Measurements from ENCODE around the gene RSPH6A. TPM values are rescaled to one million over a fixed set of nuclear protein-coding genes. Genes with fewer than 3 reads are reported as not detected.

Gene RSPH6A
- total RNA-seq, 1 experiment from 2014 or later: 0.22 TPM

DNA sequence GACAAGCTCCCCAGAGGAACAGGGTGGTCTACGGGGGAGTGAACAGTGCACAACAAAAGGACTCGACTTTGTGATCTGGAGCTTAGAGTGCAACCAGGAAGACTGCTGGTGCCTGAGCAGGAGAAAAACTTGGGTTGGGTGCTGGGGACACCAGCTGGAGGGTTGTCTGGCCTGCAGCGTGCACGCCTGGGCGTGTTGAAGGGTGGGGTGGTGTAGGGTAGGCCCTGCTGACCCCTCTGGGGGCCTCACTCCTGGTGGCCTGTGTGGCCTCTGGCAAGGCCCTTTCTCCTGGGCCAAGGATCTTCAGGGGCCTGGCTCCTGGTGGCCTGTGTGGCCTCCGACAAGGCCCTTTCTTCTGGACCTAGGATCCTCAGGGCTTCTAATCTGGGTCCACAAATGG is 4.7 kb upstream of the RSPH6A start:
- Histone ChIP-seq H3K4me1 (peaks cover 11% of the 10 kb centered on the region; the same call in 1 of the 2 replicates), H3K27me3 (no peaks in the 10 kb centered on the region), H3K27ac (no peak overlapping the region), H3K9me3 (replicated peaks) (no peaks in the 10 kb centered on the region), H3K36me3 (peaks cover 19% of the 10 kb centered on the region), H3K4me3 (no peak overlapping the region)
- no peak for DNase-seq

DNA sequence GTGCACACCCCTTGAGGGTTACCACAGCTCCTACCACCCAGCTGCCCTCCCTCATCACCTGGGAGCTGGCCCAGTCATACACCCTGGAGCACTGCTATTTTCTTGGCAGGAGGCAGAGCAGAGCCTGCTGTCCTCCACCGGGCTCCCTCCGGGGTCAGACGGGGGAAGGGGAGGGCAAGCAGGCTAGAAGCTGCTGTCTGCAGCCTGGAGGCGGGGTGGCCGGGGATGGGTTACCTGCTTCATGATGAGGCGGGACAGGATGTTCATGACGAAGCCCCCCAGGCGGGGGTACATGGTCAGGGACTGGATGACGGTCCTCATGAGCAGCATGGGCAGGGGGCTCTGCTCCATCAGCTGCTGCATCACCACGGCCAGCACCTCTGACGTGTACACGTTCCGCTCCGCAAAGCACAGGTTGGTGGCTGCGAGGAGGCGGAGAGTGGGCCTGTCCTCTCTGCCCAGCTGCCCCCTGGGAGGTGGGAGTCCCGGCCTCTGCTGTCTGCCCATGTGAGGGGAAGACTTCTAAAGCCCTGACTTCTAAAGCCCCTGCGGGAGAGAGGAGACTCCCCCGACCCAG is 2.7 kb upstream of the RSPH6A start:
- peak in 1 of 2 experiments; percentile 32 for DNase-seq
- H3K4me1 ChIP-seq: peaks cover 11% of the 10 kb centered on the region; the same call in 1 of the 2 replicates
- H3K27ac ChIP-seq: no peak overlapping the region
- peaks cover 11% of the 10 kb centered on the region for H3K36me3 ChIP-seq
- H3K4me3 ChIP-seq: no peak overlapping the region
- no peaks in the 10 kb centered on the region for H3K27me3 ChIP-seq
- H3K9me3 ChIP-seq (replicated peaks): no peaks in the 10 kb centered on the region

DNA sequence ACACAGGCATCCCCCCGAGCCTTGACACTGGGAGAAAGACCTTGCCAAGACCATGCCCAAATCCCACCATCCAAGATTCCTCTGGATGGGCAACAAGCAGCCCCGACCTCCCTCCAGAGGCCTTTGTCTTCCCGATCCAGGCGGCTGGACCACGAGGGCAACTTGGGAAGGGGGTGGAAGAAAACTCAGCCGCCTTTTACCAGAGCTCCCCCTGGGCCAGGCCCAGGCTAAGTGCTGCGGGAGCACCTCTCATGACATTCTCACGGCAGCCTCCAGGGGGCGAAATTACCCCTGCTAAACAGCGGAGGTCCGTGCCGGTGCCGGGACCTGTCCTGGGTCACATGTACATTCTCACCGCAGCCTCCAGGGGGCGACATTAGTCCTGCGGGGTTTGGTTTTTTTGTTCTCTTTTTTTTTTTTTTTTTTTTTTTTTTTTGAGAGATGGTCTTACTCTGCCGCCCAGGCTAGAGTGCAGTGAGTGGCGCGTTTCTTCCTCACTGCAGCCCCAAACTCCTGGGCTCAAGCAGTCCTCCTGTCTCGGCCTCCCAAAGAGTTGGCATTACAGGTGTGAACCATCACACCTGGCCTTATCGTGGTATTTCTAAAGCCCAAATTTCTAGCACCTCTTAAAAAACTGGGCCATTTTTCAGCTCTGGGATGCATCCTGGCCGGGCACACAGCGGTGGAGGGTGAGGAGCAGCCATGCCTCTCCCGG is 2.1 kb upstream of the RSPH6A start:
- Histone ChIP-seq H3K27me3 (no peaks in the 10 kb centered on the region), H3K36me3 (peaks cover 6% of the 10 kb centered on the region), H3K4me1 (peaks cover 11% of the 10 kb centered on the region; the same call in 1 of the 2 replicates), H3K9me3 (replicated peaks) (no peaks in the 10 kb centered on the region), H3K27ac (peak overlapping the region; percentile 21; the same call in 1 of the 2 replicates), H3K4me3 (peak overlapping the region; percentile 56)
- peak; percentile 95 to 97 for DNase-seq

DNA sequence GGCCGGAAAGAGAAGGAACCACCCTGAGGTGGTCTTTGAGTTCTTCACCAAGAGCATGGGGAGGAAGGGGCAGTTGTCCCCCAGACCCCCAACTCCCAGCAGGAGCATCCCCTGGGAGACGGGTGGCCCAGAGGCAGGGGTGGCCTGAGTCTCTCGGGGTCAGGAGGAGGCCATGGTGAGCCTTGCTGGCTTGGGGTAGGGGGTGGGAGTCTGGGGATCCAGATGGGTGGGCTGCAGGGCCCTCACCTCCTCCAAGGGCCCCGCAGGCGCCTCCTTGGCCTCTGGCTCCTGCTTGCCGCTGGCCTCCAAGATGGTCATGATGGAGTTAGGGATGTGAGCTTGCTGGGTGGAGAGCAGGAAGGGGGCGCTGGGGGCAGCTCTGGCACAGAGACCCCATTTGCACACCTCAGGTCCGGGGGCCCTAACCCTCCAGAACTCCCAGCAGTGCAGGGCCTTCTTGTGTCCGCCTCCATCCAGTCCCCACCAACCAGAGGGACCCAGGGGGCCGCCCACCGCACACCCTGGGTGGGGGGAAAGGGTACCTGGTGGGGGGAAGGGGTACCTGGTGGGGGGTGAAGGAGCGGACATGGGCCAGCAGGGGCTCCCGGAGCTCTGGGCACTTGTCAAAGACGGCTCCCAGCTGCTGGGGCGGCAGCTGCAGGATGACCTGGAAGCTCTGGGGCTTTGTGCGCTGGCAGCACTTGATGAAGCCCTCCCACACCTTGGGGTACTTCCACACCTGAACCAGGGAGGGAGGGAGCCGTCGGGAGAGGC is 1.3 kb upstream of the RSPH6A start:
- Histone ChIP-seq H3K4me1 (peaks cover 11% of the 10 kb centered on the region; the same call in 1 of the 2 replicates), H3K27me3 (no peaks in the 10 kb centered on the region), H3K4me3 (peak overlapping the region; percentile 56), H3K36me3 (peaks cover 6% of the 10 kb centered on the region; the same call in 1 of the 2 replicates), H3K9me3 (replicated peaks) (no peaks in the 10 kb centered on the region), H3K27ac (peak overlapping the region; percentile 21)
- DNase-seq: no peak

DNA sequence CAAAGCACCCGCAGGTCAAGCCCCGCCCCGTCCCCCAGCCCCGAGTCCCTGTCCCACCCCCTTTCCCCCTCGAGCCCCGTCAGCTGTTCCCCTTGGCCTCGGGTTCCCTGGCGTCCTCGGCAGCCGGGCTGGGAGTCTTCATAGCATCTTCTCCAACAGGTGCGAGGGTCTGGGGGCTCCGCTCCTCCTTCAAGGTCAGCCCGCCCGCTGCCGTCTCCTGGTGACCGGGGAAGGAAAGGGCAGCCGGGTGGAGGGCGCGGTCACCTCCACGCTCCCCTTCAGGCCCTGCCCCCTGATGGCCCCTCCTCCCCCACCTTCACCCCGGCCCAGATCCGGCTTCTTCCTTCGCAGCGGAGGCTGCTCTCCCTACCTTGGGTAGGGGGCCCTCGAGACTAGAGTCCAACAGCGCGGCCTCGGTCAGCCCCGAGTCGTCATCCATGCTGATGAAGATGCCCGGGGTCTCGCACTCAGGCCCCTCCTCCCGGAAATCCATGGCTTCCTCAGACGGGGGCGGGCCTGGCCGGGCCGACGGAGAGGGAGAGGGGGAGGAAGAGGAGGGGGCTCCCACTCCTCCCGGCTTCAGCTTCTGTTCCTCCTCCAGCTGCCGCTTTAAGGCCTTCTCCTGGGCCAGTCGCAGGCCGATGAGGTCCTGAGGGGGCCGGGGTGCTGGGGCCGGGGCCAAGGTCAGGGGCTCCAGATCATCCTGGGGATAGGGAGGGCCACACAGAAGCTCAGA is 541 bp upstream of the RSPH6A start:
- Histone ChIP-seq H3K36me3 (peaks cover 6% of the 10 kb centered on the region; the same call in 1 of the 2 replicates), H3K9me3 (replicated peaks) (no peaks in the 10 kb centered on the region), H3K4me3 (peak overlapping the region; percentile 56), H3K27ac (peak overlapping the region; percentile 21), H3K27me3 (no peaks in the 10 kb centered on the region), H3K4me1 (peaks cover 11% of the 10 kb centered on the region; the same call in 1 of the 2 replicates)
- peak; percentile 43 to 54 for DNase-seq

DNA sequence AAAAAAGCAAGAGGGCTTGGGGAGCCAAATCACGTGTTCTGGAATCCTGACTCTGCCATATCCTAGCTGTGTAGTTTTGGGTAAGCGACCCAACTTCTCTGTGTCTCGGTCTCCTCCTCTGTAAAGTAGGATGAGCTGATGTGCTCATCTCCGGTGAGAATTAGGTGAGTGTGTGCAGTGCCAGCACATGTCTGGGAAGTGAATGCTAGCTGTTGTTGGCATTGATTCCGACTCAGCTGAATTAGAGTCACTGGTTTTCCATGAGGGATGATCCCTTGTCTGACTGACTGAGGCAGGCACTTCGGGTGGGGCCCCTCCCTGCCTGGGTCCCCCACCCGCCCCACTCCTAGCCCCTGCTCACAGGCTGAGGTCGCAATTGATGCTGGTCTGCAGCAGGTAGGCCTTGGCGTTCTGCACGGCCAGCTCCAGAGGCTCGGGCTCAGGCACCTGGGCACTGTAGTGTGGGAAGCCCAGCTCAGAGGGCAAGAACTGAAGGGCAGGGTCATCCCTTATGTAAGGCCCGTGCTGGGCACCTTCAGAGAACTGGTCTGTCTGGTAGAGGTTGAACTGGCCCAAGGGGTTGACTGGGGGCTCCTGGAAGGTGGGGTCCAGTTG is 835 bp downstream of the RSPH6A start:
- Histone ChIP-seq H3K4me1 (peaks cover 11% of the 10 kb centered on the region; the same call in 1 of the 2 replicates), H3K36me3 (no peaks in the 10 kb centered on the region), H3K9me3 (replicated peaks) (no peaks in the 10 kb centered on the region), H3K4me3 (no peak overlapping the region), H3K27ac (no peak overlapping the region), H3K27me3 (no peaks in the 10 kb centered on the region)
- DNase-seq: no peak

DNA sequence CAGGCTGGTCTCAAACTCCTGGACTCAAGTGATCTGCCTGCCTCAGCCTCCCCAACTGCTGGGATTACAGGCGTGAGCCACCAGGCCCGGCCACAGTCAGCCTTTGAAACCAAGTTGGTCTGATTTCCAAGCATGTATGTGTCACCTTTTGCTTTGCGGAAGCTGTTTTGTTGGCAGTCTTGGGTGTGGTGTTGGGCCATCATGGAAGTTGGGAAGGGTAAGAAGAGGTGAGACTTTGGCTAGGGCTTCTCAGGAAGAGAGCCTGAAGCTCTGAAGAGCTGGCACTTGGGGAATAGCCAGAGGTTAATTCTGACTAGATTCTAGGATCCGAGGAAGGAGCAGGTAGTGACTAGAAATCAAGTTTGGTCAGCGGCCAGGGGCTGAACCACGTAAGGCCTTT is 2.8 kb downstream of the RSPH6A start:
- DNase-seq: no peak
- H3K36me3 ChIP-seq: no peaks in the 10 kb centered on the region
- no peak overlapping the region for H3K4me3 ChIP-seq
- H3K27me3 ChIP-seq: no peaks in the 10 kb centered on the region
- H3K4me1 ChIP-seq: peaks cover 6% of the 10 kb centered on the region; the same call in 1 of the 2 replicates
- H3K9me3 ChIP-seq (replicated peaks): no peaks in the 10 kb centered on the region
- no peak overlapping the region for H3K27ac ChIP-seq

DNA sequence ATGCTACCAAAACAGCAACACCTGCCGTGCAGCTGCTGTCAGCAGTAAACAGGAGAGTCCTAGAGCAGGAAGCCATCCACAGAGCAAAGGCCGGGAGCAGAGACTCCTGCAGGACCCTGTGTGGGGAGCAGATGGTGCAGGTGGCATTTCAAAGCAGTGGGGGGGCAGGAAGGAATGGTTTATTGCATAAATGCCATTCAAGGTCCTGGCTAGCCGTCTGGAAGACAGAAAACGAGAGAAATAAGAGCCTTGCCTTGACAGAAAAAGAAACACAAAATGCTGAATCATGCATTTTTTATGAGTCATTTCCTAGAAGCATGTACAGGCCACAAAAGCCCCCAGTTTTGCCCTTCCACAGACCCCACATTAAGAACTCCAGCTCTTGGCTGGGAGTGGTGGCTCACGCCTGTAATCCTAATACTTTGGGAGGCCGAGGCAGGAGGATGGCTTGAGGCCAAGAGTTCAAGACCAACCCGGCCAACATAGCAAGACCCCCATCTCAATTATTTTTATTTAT is 5.4 kb downstream of the RSPH6A start:
- no peaks in the 10 kb centered on the region for H3K4me1 ChIP-seq
- no peaks in the 10 kb centered on the region for H3K9me3 ChIP-seq (replicated peaks)
- H3K4me3 ChIP-seq: no peak overlapping the region
- peak overlapping the region; percentile 19 for H3K27ac ChIP-seq
- H3K36me3 ChIP-seq: no peaks in the 10 kb centered on the region
- no peaks in the 10 kb centered on the region for H3K27me3 ChIP-seq
- peak; percentile 87 to 89 for DNase-seq

DNA sequence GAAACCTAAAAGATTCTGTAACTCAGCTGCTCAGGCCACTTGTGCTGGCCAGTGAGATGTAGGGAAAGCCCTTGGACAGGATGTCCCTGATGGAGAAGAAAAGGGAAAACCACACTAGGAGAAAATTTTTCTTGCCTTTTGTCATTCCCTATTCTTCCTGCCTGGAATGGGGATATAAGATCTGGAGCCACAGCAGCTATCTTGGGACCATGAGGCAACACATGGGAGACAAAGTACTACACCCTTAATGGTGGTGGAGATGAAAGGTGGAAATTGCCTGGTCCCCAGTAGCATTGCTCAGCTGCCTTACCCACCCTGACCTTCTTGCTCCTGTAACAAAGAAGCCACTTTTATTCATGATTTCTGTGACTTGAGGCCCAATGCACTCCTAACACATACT is 9.4 kb downstream of the RSPH6A start:
- Histone ChIP-seq H3K27me3 (0 out of 2 replicates have a peak, but pooled peaks cover 4% of the 10 kb centered on the region), H3K4me3 (no peak overlapping the region), H3K36me3 (no peaks in the 10 kb centered on the region), H3K4me1 (no peaks in the 10 kb centered on the region), H3K9me3 (replicated peaks) (no peaks in the 10 kb centered on the region), H3K27ac (no peak overlapping the region)
- no peak for DNase-seq

DNA sequence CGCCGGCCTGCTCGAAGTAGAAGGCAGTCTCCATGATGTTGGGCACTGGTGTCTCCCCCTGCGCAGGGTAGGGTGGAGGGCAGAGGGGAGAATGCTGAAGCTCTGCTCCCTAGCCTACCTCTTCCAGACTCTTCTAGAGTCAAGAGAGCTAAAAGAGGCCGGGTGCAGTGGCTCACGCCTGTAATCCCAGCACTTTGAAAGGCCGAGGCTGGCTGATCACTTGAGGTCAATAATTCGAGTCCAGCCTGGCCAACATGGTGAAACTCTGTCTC is 10.2 kb downstream of the RSPH6A start:
- H3K9me3 ChIP-seq (replicated peaks): no peaks in the 10 kb centered on the region
- no peak overlapping the region for H3K4me3 ChIP-seq
- 0 out of 2 replicates have a peak, but pooled peaks cover 4% of the 10 kb centered on the region for H3K27me3 ChIP-seq
- no peak overlapping the region for H3K27ac ChIP-seq
- H3K36me3 ChIP-seq: no peaks in the 10 kb centered on the region
- DNase-seq: no peak
- H3K4me1 ChIP-seq: peaks cover 6% of the 10 kb centered on the region

DNA sequence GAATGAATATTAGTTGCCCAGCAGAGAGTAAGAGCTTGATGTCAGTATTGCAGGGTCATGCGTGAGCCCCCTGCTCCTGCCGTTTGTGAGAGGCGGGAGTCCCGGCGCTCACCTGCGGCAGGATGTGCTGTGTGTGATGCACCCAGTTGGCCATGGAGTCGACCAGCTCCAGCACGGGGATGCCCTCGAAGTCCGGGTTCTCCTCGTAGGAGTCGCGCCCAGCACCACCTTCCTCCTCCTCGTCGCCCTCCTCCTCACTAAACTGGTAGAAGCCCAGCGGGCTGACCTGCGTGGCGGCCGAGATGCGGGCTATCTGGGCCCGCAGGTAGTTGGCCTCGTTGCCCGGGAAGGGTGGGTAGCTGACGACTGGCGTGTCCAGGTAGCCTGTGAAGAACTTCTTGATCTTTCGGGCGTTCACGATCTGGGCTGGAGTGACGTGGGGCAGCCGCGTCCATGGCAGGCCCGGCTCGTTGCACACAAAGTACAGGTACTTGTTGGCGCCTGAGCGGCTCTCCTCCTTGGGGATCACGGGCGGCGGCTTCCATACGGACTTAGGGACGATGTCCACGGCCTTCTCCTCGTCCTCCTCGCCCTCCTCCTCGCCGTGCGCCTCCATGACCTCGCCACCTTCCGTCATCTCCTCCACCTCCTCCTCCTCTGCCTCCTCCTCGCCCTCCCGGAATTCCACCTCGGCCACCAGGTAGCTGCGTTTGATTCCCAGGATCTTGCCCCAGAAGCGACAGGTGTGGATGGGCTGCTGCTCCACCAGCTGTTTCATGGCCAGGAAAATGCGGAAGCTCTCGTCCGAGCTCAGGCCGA is 10.8 kb downstream of the RSPH6A start:
- Histone ChIP-seq H3K27ac (no peak overlapping the region), H3K36me3 (no peaks in the 10 kb centered on the region), H3K27me3 (0 out of 2 replicates have a peak, but pooled peaks cover 4% of the 10 kb centered on the region), H3K9me3 (replicated peaks) (no peaks in the 10 kb centered on the region), H3K4me1 (peaks cover 11% of the 10 kb centered on the region), H3K4me3 (no peak overlapping the region)
- no peak for DNase-seq

DNA sequence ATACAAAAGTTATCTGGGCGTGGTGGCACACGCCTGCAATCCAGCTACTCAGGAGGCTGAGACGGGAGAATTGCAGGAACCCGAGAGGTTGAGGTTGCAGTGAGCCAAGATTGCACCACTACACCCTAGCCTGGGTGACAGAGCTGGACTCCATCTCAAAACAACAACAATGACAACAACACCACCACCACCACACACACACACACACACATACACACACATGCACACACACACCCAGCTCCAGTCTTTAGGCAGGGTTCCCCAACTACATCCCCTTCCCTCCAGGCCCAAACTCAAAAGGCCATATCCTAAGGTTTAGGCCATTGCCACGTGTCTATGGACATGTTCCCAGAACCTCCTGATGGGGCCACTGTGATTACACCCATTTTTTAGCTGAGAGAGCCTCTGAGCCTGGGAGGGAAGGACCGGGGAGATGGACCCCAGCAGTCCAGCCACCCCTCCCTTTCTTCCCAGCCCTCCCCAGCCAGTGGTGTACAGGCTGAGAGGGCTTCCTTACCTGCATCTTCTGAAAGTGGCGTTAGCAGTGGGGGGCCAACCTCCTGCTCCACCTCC is 13.4 kb downstream of the RSPH6A start:
- peaks cover 13% of the 10 kb centered on the region for H3K4me1 ChIP-seq
- no peak for DNase-seq

DNA sequence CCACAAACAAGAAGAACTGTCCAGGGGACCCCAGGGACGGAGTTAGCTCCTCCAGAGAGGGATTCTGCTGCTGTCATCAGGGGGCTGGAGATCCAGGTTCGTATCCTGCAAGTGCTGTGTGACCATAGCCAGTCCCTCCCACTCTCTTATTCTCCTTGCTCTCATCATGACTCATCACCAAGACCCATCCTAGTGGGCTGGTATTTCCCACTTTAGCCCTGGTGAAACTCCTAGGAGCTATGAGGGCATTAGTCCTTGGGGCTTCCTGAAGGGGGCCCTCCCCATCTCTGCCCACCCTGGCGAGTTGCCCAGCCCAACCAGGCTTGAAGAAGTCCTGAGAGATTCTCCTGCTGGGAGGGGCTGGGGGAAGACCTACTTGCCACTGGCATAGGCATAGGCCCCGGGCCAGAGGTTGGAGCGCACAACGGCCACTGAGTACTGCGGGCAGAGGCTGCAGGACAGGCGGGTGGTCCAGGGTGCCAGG is 15.0 kb downstream of the RSPH6A start:
- Histone ChIP-seq H3K36me3 (no peaks in the 10 kb centered on the region), H3K27me3 (0 out of 2 replicates have a peak, but pooled peaks cover 4% of the 10 kb centered on the region), H3K9me3 (replicated peaks) (no peaks in the 10 kb centered on the region), H3K27ac (no peak overlapping the region), H3K4me1 (peaks cover 13% of the 10 kb centered on the region), H3K4me3 (no peak overlapping the region)
- peak in 1 of 2 experiments; percentile 42 for DNase-seq

More for the DNA sequence above, 13.4 kb downstream of the RSPH6A start:
- Histone ChIP-seq H3K27ac (no peak overlapping the region), H3K4me3 (no peak overlapping the region), H3K27me3 (0 out of 2 replicates have a peak, but pooled peaks cover 4% of the 10 kb centered on the region), H3K36me3 (no peaks in the 10 kb centered on the region), H3K9me3 (replicated peaks) (no peaks in the 10 kb centered on the region)

Measured in SJCRH30 (cell line).